Hypothalamus (tissue), 51 donors: Measurements from ENCODE around the gene SRGAP2B.
"Not testable (repeated sequence)": the region's sequence is repeated elsewhere in the genome, so short reads cannot be mapped to it uniquely, and the experiment has no call there.

Experiments used
- DNase-seq, 51 donors: peaks; one replicate each; lab custom pipeline; 2025; lab: John Stamatoyannopoulos, UW

Gene SRGAP2B

DNA sequence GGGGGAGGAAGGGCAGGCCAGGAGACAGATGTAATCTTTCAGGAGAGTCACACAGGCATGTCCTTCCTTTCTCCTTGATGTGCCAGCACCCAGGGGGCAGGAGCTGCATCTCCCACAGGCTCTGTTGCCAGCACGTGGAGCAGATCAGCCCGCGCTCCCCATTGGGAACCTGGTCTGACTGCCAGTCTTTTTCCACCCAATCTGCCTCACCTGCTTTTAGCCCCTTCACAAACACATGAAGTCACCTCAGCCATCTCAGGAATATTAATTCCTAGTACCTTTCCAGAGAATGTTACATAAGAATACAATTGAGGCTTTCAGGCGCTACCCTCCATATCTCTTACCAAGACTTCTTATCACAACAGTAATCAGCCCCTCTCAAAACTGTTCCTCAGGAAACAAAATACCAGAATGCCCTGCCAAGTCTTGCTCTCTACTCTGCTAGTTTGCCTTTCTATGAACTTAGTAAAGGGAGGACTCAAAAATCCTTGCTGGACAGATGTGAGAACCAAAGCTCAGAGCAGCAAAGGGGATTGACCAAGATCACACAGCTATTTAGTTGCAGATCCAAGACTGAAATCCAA, 94.3 kb downstream of the SRGAP2B start:
- DNase-seq, result not testable (repeated sequence)

DNA sequence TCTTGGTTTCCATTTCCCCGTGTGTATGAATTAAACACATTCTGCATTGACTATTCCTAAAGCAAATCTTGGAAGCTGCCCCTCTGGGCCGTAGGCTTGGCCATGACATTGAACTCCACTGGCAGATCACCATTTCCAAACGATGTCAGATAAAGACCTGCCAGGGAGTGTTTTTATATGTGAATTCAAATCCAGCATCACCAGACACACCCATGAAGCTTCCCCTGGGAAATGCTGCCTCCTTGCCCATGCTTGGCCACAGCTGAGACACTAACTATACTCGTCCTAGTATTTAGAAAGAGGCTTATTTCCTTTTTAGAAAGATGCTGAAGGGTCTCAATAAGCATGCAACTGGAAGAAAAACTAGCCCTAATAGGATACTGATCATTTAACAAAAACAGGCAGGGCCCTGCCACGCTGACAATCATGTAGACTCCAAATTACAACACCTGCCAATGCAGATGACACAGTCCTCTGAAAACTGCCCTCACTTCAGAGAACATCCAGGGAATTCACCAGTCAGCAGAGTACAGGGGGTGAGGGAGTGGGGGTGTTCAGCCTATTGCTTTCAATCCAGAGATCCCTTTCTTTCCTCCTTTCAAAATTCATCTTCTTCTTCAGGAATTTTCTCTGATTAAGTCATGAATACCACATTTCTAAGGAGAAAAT, 94.9 kb downstream of the SRGAP2B start:
- DNase-seq, result not testable (repeated sequence)

DNA sequence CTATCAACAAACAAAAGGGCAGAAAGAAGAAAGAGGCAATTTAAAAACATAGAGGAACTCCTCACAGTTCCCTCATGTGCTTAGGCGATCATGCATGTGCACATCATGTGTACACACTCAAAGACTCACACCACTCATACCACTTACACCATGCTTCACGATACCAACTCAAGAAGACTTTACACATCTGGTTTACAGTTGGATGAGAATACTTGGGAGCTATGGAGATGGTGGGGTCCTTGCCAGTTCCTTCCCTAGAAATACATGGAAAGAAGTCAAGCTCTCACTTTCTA, 96.2 kb downstream of the SRGAP2B start:
- not testable (repeated sequence) for DNase-seq

GRCh38 chr1:144998134-144998980, 96.8 kb downstream of the SRGAP2B start:
- DNase-seq, result not testable (repeated sequence)

GRCh38 chr1:144995833-144996410, 99.2 kb downstream of the SRGAP2B start:
- not testable (repeated sequence) for DNase-seq

DNA sequence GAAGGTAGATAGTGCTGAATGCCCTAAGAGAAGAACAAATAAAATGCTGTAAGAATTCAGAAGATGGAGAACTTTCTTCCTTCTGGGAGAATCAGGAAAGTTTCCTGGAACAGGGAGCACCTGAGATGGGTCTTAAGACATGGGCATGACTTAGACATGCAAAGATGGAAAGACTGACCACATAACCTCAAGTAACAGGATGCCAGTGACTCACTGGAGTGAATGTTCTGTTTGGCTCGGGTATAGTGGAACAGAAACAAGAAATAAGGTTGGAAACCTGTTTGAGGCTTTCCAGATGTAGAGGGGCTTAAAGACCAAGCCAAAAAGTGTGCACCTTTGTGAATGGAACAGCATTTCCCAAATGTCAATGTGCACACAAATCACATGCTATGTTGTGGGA, 102.2 kb downstream of the SRGAP2B start:
- not testable (repeated sequence) for DNase-seq

GRCh38 chr1:144990611-144991010, 104.5 kb downstream of the SRGAP2B start:
- DNase-seq, result not testable (repeated sequence)

DNA sequence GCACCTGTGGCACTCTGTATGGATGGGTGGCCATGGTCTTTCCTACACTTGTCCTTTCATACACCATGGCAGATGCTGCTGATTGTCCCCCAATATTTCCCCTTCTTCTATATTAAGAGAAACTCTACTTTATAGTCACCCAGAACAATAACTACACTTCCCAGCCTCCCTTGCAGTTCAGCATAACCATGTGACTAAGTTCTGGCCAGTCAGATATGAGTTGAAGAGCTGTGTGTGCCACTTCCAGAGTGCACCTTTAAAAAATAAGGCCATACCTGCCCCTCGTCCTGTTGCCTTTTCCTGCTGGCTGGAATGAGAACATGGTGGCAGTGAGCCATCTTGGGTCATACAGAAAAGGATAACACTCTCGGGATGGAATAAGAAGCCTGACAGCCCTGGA, 108.0 kb downstream of the SRGAP2B start:
- DNase-seq, result not testable (repeated sequence)

GRCh38 chr1:144986171-144986860, 108.8 kb downstream of the SRGAP2B start:
- DNase-seq, result not testable (repeated sequence)

DNA sequence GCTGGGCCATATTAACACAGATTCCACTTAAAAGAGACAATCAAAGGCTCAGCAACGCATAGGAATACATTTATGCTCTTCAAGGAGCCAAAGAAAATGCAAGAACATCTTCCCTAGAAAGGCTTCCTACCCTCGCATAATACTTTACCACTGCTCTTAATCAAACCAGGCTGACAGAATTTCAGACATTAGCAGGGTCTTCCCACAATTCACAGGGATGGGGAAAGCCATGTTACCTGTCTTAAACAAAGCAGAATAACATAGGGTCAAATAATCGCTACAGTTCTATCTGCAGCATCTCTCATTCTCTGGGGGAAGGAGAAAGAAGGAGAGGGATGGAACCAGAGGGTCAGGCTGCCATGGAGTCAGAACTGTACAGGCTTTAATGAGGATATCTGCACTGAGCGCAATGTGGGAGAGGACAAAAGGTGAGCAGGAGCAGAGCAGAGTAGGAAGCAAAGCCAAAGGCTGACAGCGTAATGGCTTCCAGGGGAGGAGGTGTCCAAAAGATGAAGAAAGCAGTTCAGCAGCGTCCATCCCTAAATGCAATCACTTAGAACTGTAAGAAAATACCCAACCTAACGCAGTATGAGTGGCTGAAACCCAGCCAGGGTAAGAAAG, 109.5 kb downstream of the SRGAP2B start:
- DNase-seq, result not testable (repeated sequence)

DNA sequence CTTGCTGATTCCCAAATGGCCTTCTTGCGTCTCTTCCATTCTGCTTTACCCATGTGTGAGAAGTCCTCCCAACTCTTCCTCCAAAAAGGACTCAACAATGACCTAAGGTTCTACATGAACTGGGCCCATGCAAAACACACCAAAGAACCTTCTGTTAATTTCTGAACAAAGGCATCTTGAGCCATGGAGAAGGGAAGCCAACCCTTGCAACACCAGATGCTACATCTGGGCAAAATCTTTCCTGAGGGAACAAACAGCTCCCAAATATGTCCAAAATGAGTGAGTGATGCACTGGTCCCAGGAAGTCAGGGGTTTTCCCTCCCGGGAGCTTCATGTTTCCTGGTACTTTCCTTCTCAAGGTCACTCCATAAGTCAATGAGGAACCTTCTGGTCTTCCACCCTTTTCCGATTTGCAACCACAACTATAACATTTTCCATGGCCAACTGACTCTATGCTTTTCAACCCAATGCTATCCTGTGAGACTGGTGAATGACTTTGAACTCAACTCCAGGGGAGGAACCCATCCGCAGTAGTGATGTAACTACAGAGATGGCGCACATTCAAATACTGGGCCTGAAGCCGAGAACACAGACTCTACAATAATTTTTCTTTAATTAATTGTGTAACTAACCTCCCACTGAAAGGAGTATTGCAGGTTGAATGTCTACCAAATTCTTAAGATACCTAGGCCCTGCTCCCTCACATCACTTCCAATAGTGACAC, 112.2 kb downstream of the SRGAP2B start:
- not testable (repeated sequence) for DNase-seq

- DNase-seq, result not testable (repeated sequence)
These were observed 114.0 kb downstream of the SRGAP2B start for GRCh38 chr1:144981157-144981556.

DNA sequence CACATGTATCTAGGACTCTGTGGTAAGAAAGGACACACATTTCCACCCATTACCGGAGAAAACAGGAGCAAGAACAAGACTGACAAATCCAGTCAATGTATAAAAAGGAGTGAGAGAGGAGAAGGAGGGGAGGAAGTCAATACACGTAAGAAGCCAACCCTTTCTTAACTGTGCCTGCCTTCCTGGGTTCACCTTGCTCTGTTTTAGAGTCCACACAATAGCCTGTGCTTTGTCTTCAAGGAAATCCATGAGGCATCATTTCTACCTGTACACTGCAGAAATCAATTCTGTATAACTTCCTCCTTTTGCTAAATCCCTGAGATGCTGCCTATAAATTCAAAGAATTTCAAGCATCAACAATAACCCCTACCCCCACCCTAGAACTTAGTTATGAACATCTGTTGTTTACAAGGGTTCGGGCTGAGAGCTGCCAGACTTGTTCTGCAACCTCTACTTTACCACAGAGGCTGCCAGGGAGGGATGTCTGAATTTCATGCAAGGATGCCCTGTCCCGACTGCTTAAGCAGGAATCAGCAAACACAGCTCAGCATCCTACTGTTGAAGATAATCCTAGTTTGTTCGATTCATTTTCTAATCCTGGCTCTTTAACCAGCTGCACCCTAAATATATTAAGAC, 115.0 kb downstream of the SRGAP2B start:
- DNase-seq, result not testable (repeated sequence)

- DNase-seq, result not testable (repeated sequence)
These were observed 117.3 kb downstream of the SRGAP2B start for GRCh38 chr1:144977856-144978255.

DNA sequence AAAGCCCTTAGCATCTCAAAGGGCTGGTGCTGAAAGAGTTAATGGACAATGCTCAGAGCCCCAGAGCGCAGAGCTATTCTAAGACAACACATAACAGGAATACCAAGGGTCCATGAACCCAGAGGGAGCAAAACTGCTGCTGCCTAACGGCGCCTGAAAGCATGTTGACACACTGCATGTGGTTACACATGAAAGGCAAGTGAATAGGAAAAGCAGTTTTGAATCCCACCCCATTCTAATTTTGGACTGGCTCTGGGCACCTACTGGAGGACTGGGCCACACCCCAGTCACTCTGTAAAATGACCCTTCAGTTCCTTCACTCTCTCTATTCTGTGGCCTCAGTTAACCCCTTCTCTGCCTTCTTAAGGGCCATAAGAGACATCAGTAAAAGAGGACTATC, 123.2 kb downstream of the SRGAP2B start:
- not testable (repeated sequence) for DNase-seq

DNA sequence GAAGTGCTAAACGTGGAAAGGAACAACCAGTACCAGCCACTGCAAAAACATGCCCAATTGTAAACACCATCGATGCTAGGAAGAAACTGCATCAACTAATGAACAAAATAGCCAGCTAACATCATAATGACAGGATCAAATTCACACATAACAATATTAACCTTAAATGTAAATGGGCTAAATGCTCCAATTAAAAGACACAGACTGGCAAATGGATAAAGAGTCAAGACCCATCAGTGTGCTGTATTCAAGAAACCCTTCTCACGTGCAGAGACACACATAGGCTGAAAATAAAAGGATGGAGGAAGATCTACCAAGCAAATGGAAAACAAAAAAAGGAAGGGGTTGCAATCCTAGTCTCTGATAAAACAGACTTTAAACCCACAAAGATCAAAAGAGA, 128.6 kb downstream of the SRGAP2B start:
- not testable (repeated sequence) for DNase-seq

DNA sequence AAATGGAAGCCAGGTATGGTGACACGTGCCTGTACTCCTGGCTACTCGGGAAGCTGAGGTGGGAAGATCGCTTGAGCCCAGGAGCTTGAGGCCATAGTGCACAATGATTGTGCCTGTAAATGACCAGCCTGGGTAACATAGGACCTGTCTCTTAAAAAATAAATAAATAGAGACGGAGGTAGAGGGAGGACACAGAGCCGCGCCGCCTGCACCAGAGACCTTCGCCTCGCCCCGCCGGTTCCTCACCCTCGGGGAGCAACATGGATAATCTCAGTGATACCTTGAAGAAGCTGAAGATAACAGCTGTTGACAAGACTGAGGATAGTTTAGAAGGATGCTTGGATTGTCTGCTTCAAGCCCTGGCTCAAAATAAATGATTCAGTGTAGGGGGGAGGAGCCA, 130.4 kb downstream of the SRGAP2B start:
- DNase-seq, result not testable (repeated sequence)

DNA sequence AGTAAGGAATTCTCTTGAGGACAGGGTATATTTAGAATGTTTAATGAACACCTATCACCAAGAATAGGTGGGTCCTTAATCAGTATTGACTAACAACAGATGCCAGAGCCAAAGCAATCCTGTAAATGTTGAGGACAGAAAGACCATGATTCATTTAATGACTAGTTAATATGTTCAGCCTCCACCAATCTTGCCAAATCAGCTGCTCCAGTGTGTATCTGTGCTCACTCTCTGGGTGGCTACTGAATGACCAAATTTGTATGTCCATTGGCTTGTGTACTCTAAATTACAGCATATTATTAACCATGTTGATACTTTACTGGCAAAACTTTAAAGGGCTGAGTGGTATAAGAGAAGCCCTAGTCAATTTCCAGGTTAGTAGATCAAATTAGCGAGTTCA, 130.9 kb downstream of the SRGAP2B start:
- DNase-seq, result not testable (repeated sequence)

DNA sequence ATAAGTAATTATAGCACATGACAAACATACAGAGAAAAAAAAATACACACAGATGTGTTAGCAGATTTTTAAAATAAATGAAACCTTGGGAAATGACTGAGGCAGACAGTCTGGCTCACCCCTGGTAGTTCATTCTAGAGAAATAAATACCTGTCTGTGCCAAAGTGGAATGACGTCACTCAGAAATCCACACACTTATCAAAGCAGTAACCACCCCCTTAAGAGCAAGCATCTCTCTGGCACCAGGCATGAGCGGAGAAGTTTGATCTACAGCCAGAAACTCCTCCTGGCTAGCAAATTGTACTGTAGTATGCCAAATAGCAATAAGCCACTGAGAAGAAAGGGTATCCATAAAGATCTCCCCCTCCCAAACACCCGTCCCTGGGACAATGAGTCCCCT, 131.6 kb downstream of the SRGAP2B start:
- not testable (repeated sequence) for DNase-seq
